Measurements from ENCODE around the gene PTP4A2. TPM values are rescaled to one million over a fixed set of nuclear protein-coding genes. Genes with fewer than 3 reads are reported as not detected.

PTP4A2 gene
- total and polyA plus RNA-seq, 2 donors (not counting 1 experiment from before 2014, with no cell fraction given): 78.2 to 193 TPM

- Histone ChIP-seq H3K4me1 (ENCODE audit: control insufficient read depth in 2 of 2, insufficient read depth in 2 of 2, low read length in 2 of 2) (peaks cover 74 to 88% of the 10 kb centered on the region in 2 donors), H3K9ac (ENCODE audit: low read length) (peak overlapping the region; percentile 38), H4K20me1 (ENCODE audit: control insufficient read depth, insufficient read depth, low read length, poor library complexity, severe bottlenecking) (peaks cover 68% of the 10 kb centered on the region), H2AFZ (ENCODE audit: insufficient read depth, low read depth, low read length, poor library complexity, severe bottlenecking) (no peak overlapping the region), H3K36me3 (replicated peaks in 1 of 2; ENCODE audit: control extremely low read depth in 1 of 2, control insufficient read depth in 1 of 2, extremely low read depth in 1 of 2, insufficient read depth in 2 of 2, low read length in 1 of 2) (peaks cover 4 to 6% of the 10 kb centered on the region in 2 experiments), H3K4me3 (ENCODE audit: control extremely low read depth in 1 of 5, extremely low read depth in 1 of 5, insufficient read depth in 1 of 5, low read depth in 2 of 5, low read length in 4 of 5) (no peak overlapping the region), H3K4me2 (replicated peaks; ENCODE audit: low read depth, low read length, poor library complexity, severe bottlenecking) (peak overlapping the region; percentile 15), H3K79me2 (ENCODE audit: control insufficient read depth, insufficient read depth, low read length) (peaks cover 98% of the 10 kb centered on the region), H3K27me3 (replicated peaks in 1 of 4; ENCODE audit: control extremely low read depth in 1 of 4, control insufficient read depth in 3 of 4, insufficient read depth in 4 of 4, low read length in 3 of 4) (no peaks in the 10 kb centered on the region), H3K9me3 (ENCODE audit: control extremely low read depth in 1 of 3, control insufficient read depth in 2 of 3, insufficient read depth in 1 of 3, low read length in 2 of 3) (peaks cover 0 to 3% (median 0%) of the 10 kb centered on the region in 3 donors), H3K27ac (ENCODE audit: low read length in 2 of 2) (peak overlapping the region; percentile 8 to 25)
- Mint-ChIP-seq H3K4me1 (peaks cover 86% of the 10 kb centered on the region), H3K4me3 (peak overlapping the region; percentile 52), H3K27ac (peak overlapping the region; percentile 70), H3K9me3 (ENCODE audit: insufficient read depth) (no peaks in the 10 kb centered on the region), H3K27me3 (no peaks in the 10 kb centered on the region)
- intact Hi-C loops (cut with micrococcal nuclease): loop anchor here (5.0 kb wide), 1 partner anchor 35 kb away; no protein-coding TSS in a partner anchor
- 76% methylated on average over 2 of the region's 3 CpGs for WGBS (ENCODE audit: insufficient coverage)
- POLR2A ChIA-PET: interaction anchor here (0.5 to 1.2 kb wide), 3 partner anchors 11 to 40 kb away, joined by 3 to 4 read pairs (median 3); partner anchors contain the start of gene PTP4A2
- CTCF ChIA-PET: interaction anchor here (0.8 to 1.9 kb wide), 4 partner anchors 9 to 138 kb away, joined by 3 to 10 read pairs (median 4); partner anchors contain the start of gene PTP4A2
- TF ChIP-seq EZH2 (IDR thresholded peaks at IDR 0.05; ENCODE audit: borderline replicate concordance, insufficient read depth, low read depth, low read length, poor library complexity, severe bottlenecking) (no peak), CTCF (IDR thresholded peaks at IDR 0.05) (no peak)
- DNase-seq (no peak), ATAC-seq (ENCODE audit: low read depth) (no peak)
Observed at GRCh38 chr1:31927661-31927980, 10.5 kb downstream of the PTP4A2 start.
